H4 (cell line): ENCODE measurements around the gene KLHL26. TPM values are rescaled to one million over a fixed set of nuclear protein-coding genes. Genes with fewer than 3 reads are reported as not detected.
"Not testable (repeated sequence)": the region's sequence is repeated elsewhere in the genome, so short reads cannot be mapped to it uniquely, and the experiment has no call there.

ENCODE experiments used
- DNase-seq: peaks from one replicate; pipeline ENCODE4 v3.0.0-alpha.2; 2015; ENCODE audit warnings: low spot score
- total RNA-seq: library from RNA; depleted of rRNA; stranded (reverse); fragments of >200 nt; shearing (Covaris generic); gene quantifications from 2 replicates; pipeline ENCODE4 v1.2.3, GENCODE V29; 2014

The KLHL26 gene
- total RNA-seq, 1 experiment from 2014 or later: 2.3 TPM

DNA sequence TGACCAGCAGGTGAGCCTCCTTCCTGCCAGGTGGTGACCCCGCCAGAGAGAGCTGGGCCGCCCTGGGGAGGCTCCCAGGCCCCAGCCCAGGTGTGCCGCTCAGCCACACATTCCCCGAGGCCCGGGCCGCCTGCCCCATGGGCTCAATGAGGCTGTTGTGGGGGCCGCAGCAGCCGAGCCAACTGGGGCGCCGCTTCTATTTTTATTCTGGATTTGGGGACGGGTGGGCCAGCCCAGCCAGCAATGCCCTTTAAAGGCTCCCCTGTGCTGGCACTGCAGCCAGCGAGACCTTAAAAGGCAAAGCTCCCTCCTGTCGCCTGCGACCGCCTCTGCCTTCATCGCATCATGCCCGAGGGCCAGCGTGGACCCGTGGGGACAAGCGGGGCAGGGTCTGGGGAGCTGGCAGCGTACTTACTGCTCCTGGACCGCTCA is 29.0 kb downstream of the KLHL26 start:
- DNase-seq: no peak

DNA sequence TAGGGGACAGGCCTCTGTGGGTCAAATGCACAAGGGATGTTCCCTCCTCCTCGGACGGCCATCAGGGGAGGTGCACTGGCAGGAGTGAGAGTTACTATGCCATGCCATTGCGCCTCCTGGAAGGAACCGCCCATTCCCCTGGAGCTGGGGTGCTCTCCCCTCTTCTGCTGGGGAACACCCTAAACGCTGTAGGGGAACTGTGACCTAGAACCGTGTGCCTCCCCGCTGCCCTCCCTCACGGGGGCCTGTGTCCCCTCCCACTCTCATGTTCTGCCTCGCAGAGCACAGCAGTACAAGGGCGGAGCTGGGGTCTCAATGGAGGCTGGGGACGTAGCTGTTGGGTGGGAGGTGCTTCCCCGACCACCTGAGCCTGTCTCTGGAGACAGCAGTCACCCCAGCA is 29.5 kb downstream of the KLHL26 start:
- no peak for DNase-seq

DNA sequence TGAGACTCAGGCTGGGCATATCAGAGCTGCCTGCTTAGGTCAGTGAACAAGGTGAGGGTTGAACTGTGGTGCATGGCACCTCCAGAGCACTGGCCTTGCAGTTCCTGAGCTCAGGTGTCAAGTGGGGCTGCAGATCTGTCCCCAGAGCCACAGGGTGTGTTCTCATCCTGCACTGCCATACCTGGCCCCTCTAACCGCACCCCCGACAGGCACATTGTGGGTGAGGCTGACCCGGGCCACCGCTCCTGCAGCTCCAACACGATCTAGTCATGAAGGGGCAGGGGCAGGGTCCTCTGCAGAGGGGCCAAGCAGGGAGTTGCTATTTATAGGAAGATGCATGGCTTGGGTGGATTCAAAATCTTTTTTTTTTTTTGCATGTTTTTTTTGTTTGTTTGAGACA is 30.0 kb downstream of the KLHL26 start:
- no peak for DNase-seq

DNA sequence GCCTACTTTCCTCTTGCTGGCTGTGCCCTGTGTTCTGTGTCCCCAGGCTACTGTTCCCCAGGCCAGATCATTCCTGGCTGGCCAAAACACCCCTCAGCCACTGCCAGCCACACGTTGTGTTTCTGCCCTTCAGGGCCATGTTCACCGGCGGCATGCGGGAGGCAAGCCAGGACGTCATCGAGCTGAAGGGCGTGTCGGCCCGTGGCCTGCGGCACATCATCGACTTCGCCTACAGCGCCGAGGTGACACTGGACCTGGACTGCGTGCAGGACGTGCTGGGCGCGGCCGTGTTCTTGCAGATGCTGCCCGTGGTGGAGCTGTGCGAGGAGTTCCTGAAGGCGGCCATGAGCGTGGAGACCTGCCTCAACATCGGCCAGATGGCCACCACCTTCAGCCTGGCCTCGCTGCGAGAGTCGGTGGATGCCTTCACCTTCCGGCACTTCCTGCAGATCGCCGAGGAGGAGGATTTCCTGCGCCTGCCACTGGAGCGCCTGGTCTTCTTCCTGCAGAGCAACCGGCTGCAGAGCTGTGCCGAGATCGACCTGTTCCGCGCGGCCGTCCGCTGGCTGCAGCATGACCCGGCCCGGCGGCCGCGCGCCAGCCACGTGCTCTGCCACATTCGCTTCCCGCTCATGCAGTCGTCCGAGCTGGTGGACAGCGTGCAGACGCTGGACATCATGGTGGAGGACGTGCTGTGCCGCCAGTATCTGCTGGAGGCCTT is 30.9 kb downstream of the KLHL26 start:
- no peak for DNase-seq

DNA sequence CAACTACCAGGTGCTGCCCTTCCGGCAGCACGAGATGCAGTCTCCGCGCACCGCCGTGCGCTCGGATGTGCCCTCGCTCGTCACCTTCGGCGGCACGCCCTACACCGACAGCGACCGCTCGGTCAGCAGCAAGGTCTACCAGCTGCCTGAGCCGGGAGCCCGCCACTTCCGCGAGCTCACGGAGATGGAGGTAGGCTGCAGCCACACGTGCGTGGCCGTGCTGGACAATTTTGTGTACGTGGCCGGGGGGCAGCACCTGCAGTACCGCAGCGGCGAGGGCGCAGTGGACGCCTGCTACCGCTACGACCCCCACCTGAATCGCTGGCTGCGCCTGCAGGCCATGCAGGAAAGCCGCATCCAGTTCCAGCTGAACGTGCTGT is 31.4 kb downstream of the KLHL26 start:
- DNase-seq: no peak

DNA sequence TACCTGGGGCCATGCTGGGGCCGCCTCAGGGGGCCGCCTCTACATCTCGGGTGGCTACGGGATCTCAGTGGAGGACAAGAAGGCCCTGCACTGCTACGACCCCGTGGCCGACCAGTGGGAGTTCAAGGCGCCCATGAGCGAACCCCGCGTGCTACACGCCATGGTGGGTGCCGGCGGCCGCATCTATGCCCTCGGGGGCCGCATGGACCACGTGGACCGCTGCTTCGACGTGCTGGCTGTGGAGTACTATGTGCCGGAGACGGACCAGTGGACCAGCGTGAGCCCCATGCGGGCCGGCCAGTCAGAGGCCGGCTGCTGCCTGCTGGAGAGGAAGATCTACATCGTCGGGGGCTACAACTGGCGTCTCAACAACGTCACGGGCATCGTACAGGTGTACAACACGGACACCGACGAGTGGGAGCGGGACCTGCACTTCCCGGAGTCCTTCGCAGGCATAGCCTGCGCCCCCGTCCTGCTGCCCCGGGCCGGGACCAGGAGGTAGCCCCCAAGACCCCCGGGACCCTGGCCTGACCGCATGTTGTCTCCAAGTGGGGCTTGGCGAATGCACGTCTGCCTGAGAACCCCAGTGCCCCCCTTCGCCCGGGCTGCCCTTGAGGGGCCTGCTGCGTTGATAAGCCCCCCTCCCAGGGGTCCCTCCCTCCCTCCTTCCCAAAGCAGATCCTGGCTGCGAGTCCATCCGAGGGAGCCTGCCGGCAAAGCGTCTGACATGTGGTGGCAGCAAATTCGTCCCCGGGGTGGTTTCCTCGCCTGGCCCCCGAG is 32.1 kb downstream of the KLHL26 start:
- no peak for DNase-seq

DNA sequence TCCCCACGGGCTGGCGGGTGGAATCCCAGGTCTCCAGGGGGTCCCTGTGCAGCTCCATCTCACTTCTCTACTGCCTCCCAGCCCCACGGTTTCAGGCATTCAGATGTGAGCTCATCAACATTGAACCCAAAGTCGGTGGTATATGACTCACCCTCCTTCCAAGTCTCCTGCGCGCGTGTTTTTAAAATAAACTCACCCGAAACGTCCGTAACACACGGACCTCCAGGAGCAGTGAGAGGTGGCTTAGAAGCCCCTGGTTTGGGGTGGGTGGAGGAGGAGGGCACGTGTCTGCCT is 32.6 kb downstream of the KLHL26 start:
- DNase-seq: no peak

DNA sequence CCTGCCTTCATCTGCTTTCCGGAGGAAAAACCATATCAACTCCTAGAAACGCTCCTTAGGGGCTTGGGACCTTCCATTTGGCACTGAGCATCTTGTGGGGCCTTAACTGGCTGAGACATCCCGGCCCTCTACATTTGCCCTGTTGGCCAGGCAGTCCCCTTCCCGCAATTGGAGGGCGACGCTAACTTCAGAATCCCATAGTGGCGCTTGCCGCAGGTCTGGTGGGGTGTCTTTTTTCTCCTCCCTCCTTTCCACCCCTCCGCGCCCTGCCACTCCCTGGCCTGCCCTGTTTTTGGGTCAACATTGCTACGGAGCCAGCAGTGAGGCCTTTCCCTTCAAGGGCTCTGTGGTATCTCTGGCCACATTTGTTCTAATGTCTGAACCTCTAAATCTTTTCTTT is 33.1 kb downstream of the KLHL26 start:
- DNase-seq: no peak

DNA sequence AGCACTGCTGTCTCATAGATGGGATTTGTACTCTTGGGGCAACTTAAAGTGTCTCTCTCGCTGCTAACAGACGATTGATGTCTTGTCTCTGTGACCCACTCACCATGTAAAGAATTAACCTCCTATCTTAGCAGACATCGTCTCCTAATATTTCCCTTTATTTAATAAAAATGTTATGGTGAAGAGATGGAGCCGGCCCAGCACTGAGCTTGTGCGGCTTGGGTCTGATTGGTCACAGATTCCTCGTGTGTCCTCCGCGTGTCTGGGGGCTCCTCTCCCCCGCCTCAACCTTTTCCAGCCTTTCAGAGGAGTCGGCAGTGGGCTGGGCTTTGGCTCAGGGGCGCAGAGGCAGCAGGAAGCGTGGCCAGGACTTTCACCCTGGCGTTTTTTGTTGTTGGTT is 33.5 kb downstream of the KLHL26 start:
- DNase-seq: no peak

- no peak for DNase-seq
Measured at GRCh38 chr19:18671303-18672043, 34.6 kb downstream of the KLHL26 start.

DNA sequence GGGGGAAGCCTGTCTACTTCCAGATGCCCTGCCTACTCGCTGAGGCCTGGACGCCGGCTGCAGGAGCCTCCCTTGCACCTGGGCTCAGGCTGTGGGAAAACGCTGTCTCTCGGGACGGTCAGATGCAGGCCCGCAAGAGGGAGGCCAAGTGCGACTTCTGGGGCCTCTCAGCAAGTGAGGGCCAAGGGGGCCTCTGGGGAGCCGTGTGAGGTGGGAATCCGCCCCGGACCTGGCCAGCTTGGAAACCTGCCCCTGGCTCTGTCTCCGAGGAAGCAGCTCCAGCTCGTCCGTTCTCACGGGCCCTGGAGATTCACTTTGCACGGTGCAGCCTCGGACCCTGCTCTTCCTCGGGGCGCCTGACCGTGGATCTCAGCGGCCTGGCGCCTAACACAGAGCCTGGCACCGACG is 35.2 kb downstream of the KLHL26 start:
- no peak for DNase-seq

DNA sequence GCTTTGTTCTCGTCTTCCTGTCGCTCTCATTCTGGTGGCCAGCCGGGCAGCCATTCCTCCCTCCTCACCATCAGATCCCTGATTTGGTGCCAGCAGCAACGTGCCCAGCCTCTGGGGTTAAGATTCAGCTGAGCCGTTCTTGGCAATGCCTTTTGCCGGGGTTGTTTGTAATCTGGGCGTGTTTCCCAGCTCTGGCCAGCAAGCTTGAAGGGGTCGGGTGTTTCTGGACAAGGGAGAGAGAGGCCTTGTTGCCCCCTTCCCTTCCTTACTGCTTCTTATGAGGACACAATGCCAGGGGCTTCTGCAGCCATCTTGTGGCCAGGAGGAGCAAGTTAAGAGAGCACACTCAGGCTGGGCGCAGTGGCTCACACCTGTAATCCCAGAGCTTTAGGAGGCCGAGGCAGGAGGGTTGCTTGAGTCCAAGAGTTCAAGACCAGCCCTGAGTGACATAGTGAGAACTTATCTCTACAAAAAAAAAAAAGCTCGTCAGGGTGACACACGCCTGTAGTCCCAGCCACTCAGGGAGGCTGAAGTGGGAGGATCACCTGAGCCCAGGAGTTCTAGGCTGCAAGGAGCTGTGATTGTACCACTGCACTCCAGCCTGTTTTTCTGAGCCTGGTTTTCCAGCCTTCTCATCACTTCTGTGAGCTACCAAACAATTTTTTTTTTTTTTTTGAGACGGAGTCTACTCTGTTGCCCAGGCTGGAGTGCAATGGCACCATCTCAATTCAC is 35.9 kb downstream of the KLHL26 start:
- no peak for DNase-seq

- DNase-seq: no peak
Measured at GRCh38 chr19:18674616-18675015, 37.8 kb downstream of the KLHL26 start.

- no peak for DNase-seq
Measured at GRCh38 chr19:18675779-18676178, 39.0 kb downstream of the KLHL26 start.

GRCh38 chr19:18676692-18677091 is 39.9 kb downstream of the KLHL26 start:
- no peak for DNase-seq

DNA sequence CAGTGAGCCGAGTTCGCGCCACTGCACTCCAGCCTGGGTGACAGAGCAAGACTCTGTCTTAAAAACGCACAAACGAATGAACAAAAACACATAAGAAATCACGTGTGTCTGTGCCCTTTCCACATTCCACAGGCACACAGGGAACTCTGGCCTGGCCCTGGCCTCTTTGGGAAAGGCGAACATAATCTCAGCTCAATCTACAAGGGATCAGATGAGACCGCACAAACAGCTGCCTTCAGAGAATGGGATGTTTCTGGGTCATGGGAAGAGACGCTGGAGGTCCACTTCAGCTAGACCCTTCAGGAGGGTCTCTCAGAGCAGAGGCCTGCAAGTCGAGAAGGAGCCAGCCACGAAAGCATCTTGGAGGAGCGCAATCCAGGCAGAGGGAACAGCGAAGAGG is 40.3 kb downstream of the KLHL26 start:
- DNase-seq: no peak

- not testable (repeated sequence) for DNase-seq
Measured at GRCh38 chr19:18680148-18680547, 43.3 kb downstream of the KLHL26 start.

DNA sequence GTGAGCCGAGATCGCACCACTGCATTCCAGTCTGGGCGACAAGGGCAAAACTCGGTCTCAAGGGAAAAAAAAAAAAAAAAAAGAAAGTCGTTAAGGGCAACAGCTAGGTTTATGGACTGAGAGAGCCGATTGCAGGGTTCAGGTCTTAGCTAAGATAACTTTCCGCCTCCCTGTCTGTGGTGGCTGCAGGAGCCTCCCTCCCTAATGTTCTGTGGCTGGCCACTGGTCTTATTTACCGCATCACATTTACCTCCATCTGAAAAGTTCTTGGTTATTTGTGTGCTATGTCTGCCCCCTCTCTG is 45.9 kb downstream of the KLHL26 start:
- DNase-seq: no peak

DNA sequence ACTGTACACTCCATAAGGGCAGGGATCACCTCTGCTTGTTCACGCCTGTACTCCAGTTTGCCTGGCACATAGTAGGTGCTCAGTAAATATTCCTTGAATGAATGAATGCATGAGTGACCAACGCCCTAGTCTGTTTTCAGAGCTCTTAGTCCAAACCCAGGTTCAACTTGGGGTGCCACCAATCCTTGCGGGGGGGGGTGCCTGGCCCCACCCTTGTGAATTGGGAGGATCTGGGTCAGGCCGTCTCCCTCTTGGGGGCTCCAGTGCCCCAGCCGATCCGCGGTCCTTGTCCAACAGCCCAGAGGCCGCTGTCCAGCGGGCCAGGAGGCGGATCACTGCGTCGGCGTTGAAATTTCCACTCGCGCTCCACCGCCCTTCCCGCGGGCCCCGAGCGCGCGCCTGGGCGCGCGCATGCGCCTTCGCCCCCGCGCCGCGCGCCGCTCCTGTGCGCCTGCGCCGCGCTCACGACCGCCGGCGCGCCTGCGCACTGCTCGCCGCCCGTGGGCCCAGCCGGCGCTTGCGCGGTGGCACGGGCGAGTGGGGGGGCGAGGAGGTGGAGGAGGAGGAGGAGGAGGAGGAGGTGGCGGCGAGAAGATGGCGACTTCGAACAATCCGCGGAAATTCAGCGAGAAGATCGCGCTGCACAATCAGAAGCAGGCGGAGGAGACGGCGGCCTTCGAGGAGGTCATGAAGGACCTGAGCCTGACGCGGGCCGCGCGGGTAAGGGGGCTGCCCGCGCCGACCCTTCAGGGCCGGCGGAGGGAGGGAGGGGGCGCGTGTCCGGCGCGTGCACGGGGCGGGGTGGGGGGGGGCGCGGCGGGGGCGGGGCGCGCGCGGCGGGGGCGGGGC is 46.5 kb downstream of the KLHL26 start, which contains the start of gene CRTC1:
CRTC1 (plus strand) TSS at position 572 of the 849 bp plus-strand sequence; CDS start at position 595, 23 bp downstream.
- peak; percentile 85 for DNase-seq

DNA sequence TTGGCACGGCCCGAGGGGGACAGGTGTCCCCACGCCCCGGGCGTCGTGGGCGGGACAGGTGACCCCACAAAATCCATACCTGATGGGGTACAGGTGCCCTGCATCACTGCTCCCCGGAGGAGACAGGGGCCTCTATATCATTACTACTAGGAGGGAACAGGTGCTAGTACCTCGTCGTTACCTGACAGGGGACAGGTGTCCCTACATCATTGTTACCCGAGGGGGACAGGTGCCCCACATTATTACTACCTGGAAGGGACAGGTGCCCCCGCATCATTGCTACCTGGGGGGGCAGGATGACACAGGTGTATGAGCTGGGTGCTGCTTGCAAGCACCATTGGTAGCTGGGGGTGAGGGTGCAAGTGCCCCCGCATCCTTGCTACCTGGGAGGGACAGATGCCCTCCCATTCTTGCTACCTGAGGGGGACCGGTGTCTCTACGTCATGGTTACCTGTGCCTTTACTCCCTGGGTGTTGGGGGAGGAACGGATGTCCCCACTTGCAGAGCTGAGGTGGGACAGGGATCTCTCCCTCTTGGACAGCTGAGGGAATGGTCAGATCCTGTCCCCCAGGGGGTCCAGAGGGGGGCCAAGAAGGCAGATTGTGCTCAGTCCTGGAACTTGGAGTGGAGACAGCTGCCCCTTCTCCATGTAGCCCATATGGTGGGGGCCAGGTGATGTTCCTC is 47.3 kb downstream of the KLHL26 start:
- no peak for DNase-seq

DNA sequence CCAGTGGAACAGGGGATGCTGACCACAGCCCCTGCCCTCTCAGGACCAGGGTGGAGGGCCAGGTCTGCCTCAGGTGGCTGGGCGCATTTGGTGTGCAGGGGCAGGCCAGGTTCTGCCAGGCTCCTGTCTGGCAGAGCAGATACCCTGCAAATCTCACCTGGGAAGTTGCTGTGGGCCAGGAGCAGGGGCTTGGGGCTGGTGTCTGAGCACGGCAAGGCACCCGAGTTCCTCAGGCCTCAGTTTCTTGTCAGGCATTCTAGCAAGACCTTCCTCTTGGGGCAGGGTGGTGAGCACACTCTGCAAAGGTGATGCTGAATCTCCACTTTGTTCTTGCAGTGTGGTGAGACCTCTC is 47.8 kb downstream of the KLHL26 start:
- DNase-seq: no peak
